Transverse colon (tissue), 4 donors: ENCODE data around the gene SPG7. TPM values are rescaled to one million over a fixed set of nuclear protein-coding genes. Genes with fewer than 3 reads are reported as not detected.

ENCODE experiments used
- DNase-seq: peaks from one replicate; pipeline ENCODE4 v3.0.0-alpha.2; 2019
- H3K27ac ChIP-seq, 4 donors: fragments of 200-600 bp; sonication (generic); 2 replicates each; pipeline ENCODE4 v1.5.1; 2016 to 2018; ENCODE audit warnings: inconsistent platforms in 4 of 4
- H3K27me3 ChIP-seq: fragments of 200-600 bp; sonication (generic); 2 replicates; pipeline ENCODE4 v1.5.1; 2017; ENCODE audit warnings: inconsistent platforms
- H3K36me3 ChIP-seq, 4 donors: fragments of 200-600 bp; sonication (generic); 2 replicates each; pipeline ENCODE4 v1.5.1; 2017 to 2019; ENCODE audit warnings: inconsistent platforms in 4 of 4
- H3K4me1 ChIP-seq, 4 donors: fragments of 200-600 bp; sonication (generic); 2 replicates each; pipeline ENCODE4 v1.5.1; 2017 to 2020; ENCODE audit warnings: inconsistent platforms in 4 of 4
- H3K4me3 ChIP-seq, 4 donors: fragments of 200-600 bp; sonication (generic); 1 replicate in 1 of 4; 2 replicates in 3 of 4; pipeline versions ENCODE4 v1.5.1 to v1.6.1; 2017 to 2019; ENCODE audit warnings: inconsistent platforms in 4 of 4
- H3K9me3 ChIP-seq, 2 donors: fragments of 200-600 bp; sonication (generic); 2 replicates each; pipeline ENCODE4 v1.5.1; 2017 to 2019; ENCODE audit warnings: inconsistent platforms in 2 of 2
- EP300 ChIP-seq: sonication (generic); formaldehyde crosslinking; IDR thresholded peaks from one replicate; pipeline ENCODE4 v1.6.1; 2017; ENCODE audit warnings: antibody characterized with exemption, low read depth
- POLR2A ChIP-seq: fragments of 450-650 bp; IDR thresholded peaks from one replicate; pipeline ENCODE4 v1.6.1; 2016; ENCODE audit warnings: antibody characterized with exemption, mild to moderate bottlenecking, moderate library complexity
- POLR2AphosphoS5 ChIP-seq, 3 donors: sonication (generic); formaldehyde crosslinking; IDR thresholded peaks; one replicate each; pipeline ENCODE4 v1.6.1; 2016; ENCODE audit warnings: antibody characterized with exemption in 3 of 3
- WGBS, 2 donors: methylation state at CpG; one replicate each; pipeline ENCODE4 v1.1.5; 2018; ENCODE audit warnings: low coverage in 1 of 2; 5-methylcytosine and 5-hydroxymethylcytosine counted together
- in situ Hi-C, 4 donors: fragments of 200-750 bp; cut with MboI; loops; one replicate each; pipeline versions ENCODE4 v1.15.0 to v1.15.1; 2017; ENCODE audit warnings: low sequenced_read_pairs in 3 of 4, low pct_ligation_motif_present in 1 of 4, low pct_unique_long_range_greater_than_20kb in 1 of 4
- intact Hi-C: fragments of 100-400 bp; cut with DNase I; formaldehyde crosslinking; loops from one replicate; pipeline ENCODE4 v1.15.1; 2023; ENCODE audit warnings: low total_unique reads
- total RNA-seq, 4 donors: library from RNA; depleted of rRNA; stranded (reverse); fragments of >200 nt; gene quantifications; one replicate each; pipeline ENCODE4 v1.1.0, GENCODE V29; 2016
- TF ChIP-seq, protein P1 (sequence below), 5 experiments: fragments of 200-600 bp in 3 of 5; fragments of 450-650 bp in 2 of 5; sonication (generic) in 3 of 5; IDR thresholded peaks; 1 replicate in 2 of 5; 2 replicates in 3 of 5; pipeline ENCODE4 v1.5.1; 2016 to 2017; ENCODE audit warnings: antibody characterized with exemption in 5 of 5, inconsistent platforms in 3 of 5, mild to moderate bottlenecking in 2 of 5, moderate library complexity in 1 of 5

Gene SPG7
- total RNA-seq, 4 donors from 2014 or later = 168 to 408 (median 285) TPM

DNA sequence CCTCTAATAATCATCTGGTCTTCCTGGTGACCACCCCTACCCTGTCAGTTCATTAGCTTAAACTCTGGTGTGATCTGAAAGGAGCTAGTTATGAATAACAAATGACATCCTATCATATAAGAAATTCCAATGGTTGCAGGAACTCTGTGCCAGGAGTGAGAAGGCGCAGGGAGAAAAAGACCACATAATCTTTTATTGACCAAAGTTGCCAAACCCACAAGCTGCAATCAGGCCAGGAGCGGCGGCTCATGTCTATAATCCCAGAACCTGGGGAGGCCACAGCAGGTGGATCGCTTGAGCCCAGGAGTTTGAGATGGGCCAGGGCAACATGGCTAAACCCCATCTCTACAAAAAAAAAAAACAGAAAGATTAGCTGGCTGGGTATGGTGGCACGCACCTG lies 41.3 kb upstream of the SPG7 start:
- intact Hi-C loops = no loop called here
- Histone ChIP-seq H3K4me1 (peaks cover 9 to 62% (median 43%) of the 10 kb centered on the region in 4 donors), H3K27ac (no peak overlapping the region), H3K36me3 (no peaks in the 10 kb centered on the region), H3K27me3 (no peaks in the 10 kb centered on the region), H3K4me3 (no peak overlapping the region), H3K9me3 (no peaks in the 10 kb centered on the region)
- 75 to 80% methylated on average over 1 to 5 of the region's 5 CpGs for WGBS, 2 donors
- in situ Hi-C loops = no loop called here
- TF ChIP-seq POLR2A (no peak), POLR2AphosphoS5 (IDR thresholded peaks at IDR 0.05) (no peak), EP300 (no peak)
- TF ChIP-seq, protein P1, sequence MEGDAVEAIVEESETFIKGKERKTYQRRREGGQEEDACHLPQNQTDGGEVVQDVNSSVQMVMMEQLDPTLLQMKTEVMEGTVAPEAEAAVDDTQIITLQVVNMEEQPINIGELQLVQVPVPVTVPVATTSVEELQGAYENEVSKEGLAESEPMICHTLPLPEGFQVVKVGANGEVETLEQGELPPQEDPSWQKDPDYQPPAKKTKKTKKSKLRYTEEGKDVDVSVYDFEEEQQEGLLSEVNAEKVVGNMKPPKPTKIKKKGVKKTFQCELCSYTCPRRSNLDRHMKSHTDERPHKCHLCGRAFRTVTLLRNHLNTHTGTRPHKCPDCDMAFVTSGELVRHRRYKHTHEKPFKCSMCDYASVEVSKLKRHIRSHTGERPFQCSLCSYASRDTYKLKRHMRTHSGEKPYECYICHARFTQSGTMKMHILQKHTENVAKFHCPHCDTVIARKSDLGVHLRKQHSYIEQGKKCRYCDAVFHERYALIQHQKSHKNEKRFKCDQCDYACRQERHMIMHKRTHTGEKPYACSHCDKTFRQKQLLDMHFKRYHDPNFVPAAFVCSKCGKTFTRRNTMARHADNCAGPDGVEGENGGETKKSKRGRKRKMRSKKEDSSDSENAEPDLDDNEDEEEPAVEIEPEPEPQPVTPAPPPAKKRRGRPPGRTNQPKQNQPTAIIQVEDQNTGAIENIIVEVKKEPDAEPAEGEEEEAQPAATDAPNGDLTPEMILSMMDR (IDR thresholded peaks at IDR 0.05) = no peak
- DNase-seq = no peak

DNA sequence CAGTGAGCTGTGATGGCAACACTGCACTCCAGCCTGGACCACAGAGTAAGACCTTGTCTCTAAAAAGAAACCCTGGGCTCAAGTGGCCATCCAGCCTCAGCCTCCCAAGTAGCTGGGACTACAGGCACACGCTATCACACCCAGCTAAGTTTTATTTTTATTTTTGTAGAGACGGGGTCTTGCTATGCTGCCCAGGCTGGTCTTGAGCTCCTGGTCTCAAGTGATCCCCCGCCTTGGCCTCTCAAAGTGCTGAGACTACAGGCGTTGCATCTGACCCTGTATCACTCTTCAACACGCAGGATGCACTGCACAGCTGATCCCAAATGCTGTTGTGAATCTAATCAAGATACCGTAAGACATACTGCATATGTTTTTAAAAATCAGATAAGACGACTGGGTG lies 40.8 kb upstream of the SPG7 start:
- TF ChIP-seq, protein P1 (IDR thresholded peaks at IDR 0.05) = no peak
- TF ChIP-seq POLR2A (no peak), POLR2AphosphoS5 (IDR thresholded peaks at IDR 0.05) (no peak), EP300 (no peak)
- Histone ChIP-seq H3K36me3 (no peaks in the 10 kb centered on the region), H3K27me3 (no peaks in the 10 kb centered on the region), H3K9me3 (no peaks in the 10 kb centered on the region), H3K27ac (no peak overlapping the region), H3K4me1 (peaks cover 9 to 66% (median 48%) of the 10 kb centered on the region in 4 donors), H3K4me3 (no peak overlapping the region)
- intact Hi-C loops = no loop called here
- 86 to 100% methylated on average over 1 to 7 of the region's 7 CpGs for WGBS, 2 donors
- in situ Hi-C loops = no loop called here
- no peak for DNase-seq

DNA sequence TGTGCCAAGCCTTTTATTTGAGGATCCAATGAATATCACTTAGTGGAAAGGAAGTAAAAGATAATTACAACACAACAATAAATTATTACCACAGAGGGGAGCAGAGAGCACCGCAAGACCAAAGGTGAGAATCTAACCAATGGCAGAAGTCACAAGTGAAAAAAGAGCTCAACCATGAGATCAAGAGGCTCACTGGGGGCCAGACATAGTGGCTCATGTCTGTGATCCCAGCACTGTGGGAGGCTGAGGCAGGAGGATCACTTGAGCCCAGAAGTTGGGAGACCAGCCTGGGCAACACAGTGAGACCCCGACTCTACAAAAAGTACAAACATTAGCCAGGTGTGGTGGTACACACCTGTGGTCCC lies 35.5 kb upstream of the SPG7 start:
- DNase-seq = no peak
- H3K4me3 ChIP-seq = no peak overlapping the region
- in situ Hi-C loops (no loop called here), intact Hi-C loops (no loop called here)
- no peak overlapping the region for H3K27ac ChIP-seq
- no peaks in the 10 kb centered on the region for H3K9me3 ChIP-seq
- peaks cover 22 to 86% (median 69%) of the 10 kb centered on the region in 4 donors for H3K4me1 ChIP-seq
- no peak for TF ChIP-seq POLR2A
- no peak for TF ChIP-seq EP300
- no peak for TF ChIP-seq POLR2AphosphoS5 (IDR thresholded peaks at IDR 0.05)
- TF ChIP-seq, protein P1 (IDR thresholded peaks at IDR 0.05) = no peak
- 55 to 69% methylated on average over 1 to 2 of the region's 2 CpGs for WGBS, 2 donors
- no peaks in the 10 kb centered on the region for H3K27me3 ChIP-seq
- no peaks in the 10 kb centered on the region for H3K36me3 ChIP-seq

DNA sequence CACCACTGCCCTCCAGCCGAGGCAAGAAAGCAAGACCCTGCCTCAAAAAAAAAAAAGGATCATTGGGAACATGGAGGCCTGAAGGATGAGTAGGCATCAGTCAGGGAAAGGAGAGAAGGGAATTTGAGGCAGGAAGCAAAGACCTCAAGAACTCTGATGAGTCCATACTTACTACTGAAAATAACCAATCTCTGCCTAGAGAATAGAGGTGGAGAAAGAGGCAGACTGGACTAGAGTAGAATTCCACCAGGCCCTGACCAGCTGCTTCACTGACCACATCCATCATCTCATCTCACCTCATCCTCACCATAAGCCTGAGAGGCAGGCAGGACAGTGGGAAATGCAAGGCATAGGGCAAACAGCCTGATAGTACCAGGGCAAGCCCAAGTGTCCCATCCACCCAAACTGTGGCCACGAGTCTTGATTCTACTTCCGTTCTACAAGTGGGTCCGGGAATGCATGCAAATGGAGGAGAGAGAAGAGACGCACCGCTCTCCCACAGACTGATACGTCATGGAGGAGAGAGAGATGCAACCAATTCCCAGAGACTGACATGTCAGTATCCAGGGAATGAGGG lies 35.0 kb upstream of the SPG7 start:
- in situ Hi-C loops = no loop called here
- Histone ChIP-seq H3K27ac (no peak overlapping the region), H3K36me3 (no peaks in the 10 kb centered on the region), H3K27me3 (no peaks in the 10 kb centered on the region), H3K4me1 (peaks cover 22 to 86% (median 69%) of the 10 kb centered on the region in 4 donors), H3K9me3 (no peaks in the 10 kb centered on the region), H3K4me3 (no peak overlapping the region)
- no peak for DNase-seq
- intact Hi-C loops = no loop called here
- TF ChIP-seq EP300 (no peak), POLR2A (no peak), POLR2AphosphoS5 (IDR thresholded peaks at IDR 0.05) (no peak)
- TF ChIP-seq, protein P1 (IDR thresholded peaks at IDR 0.05) = no peak
- 94% methylated on average over 7 of the region's 7 CpGs; no CpG with 5 or more reads in 1 of the 2 donors for WGBS, 2 donors
